GM23338 (cell line): ENCODE data around the gene SFT2D1. TPM values are rescaled to one million over a fixed set of nuclear protein-coding genes. Genes with fewer than 3 reads are reported as not detected.

ENCODE experiments used
- ATAC-seq: fragments of 200-7000 bp; cut with Tn5 transposase; 3 replicates; pipeline ENCODE4 v1.9.1; 2020
- DNase-seq: peaks from one replicate; pipeline ENCODE4 v3.0.0-alpha.2; 2015; ENCODE audit warnings: low spot score
- H2AFZ ChIP-seq: fragments of 200-600 bp; sonication (generic); 2 replicates; pipeline ENCODE4 v1.8.0; 2016; ENCODE audit warnings: antibody characterized with exemption, mild to moderate bottlenecking, moderate library complexity
- H3F3A ChIP-seq: fragments of 200-600 bp; sonication (generic); replicated peaks from 2 replicates; pipeline ENCODE4 v1.8.0; 2017; ENCODE audit warnings: antibody characterized with exemption, mixed run types, low read depth
- H3K27ac ChIP-seq: fragments of 200-600 bp; sonication (generic); 2 replicates; pipeline ENCODE4 v1.6.1; 2016; ENCODE audit warnings: low read depth
- H3K27me3 ChIP-seq: fragments of 200-600 bp; sonication (generic); 2 replicates; pipeline ENCODE4 v1.8.0; 2016; ENCODE audit warnings: mild to moderate bottlenecking, mixed run types, moderate library complexity; ENCODE audit not compliant: insufficient read depth
- H3K36me3 ChIP-seq: fragments of 200-600 bp; sonication (generic); 2 replicates; pipeline ENCODE4 v1.8.0; 2016; ENCODE audit warnings: mild to moderate bottlenecking; ENCODE audit not compliant: insufficient read depth
- H3K4me1 ChIP-seq: fragments of 200-600 bp; sonication (generic); 2 replicates; pipeline ENCODE4 v1.8.0; 2016; ENCODE audit warnings: mild to moderate bottlenecking, moderate library complexity; ENCODE audit not compliant: insufficient read depth
- H3K4me2 ChIP-seq: fragments of 200-600 bp; sonication (generic); 2 replicates; pipeline ENCODE4 v1.7.1; 2017; ENCODE audit warnings: mixed run types
- H3K4me3 ChIP-seq: fragments of 200-600 bp; sonication (generic); 2 replicates; pipeline ENCODE4 v1.6.1; 2016; ENCODE audit warnings: mixed run types
- H3K79me2 ChIP-seq: fragments of 200-600 bp; sonication (generic); replicated peaks from 2 replicates; pipeline ENCODE4 v1.8.0; 2017; ENCODE audit warnings: mild to moderate bottlenecking; ENCODE audit not compliant: insufficient read depth
- H3K9me2 ChIP-seq: fragments of 200-600 bp; sonication (generic); 2 replicates; pipeline ENCODE4 v1.8.0; 2017; ENCODE audit not compliant: insufficient read depth
- H4K20me1 ChIP-seq: fragments of 200-600 bp; sonication (generic); replicated peaks from 2 replicates; pipeline ENCODE4 v1.8.0; 2017; ENCODE audit warnings: mild to moderate bottlenecking; ENCODE audit not compliant: insufficient read depth
- H3K27ac Mint-ChIP-seq: 2 replicates; pipeline ENCODE4 v1.8.0; 2020; ENCODE audit warnings: inconsistent platforms, mild to moderate bottlenecking, moderate library complexity, mixed read lengths
- H3K27me3 Mint-ChIP-seq: 3 replicates; pipeline ENCODE4 v1.8.0; 2022; ENCODE audit warnings: low read depth, mild to moderate bottlenecking, moderate library complexity, mixed read lengths, inconsistent platforms; ENCODE audit not compliant: insufficient read depth, poor library complexity
- H3K36me3 Mint-ChIP-seq: 3 replicates; pipeline ENCODE4 v1.8.0; 2021; ENCODE audit warnings: low read depth, mild to moderate bottlenecking, inconsistent platforms, moderate library complexity, mixed read lengths
- H3K4me1 Mint-ChIP-seq: 3 replicates; pipeline ENCODE4 v1.8.0; 2020; ENCODE audit warnings: mild to moderate bottlenecking, inconsistent platforms, mixed read lengths
- H3K4me3 Mint-ChIP-seq: 3 replicates; pipeline ENCODE4 v1.8.0; 2021; ENCODE audit warnings: moderate library complexity, mild to moderate bottlenecking, inconsistent platforms, mixed read lengths
- H3K9me3 Mint-ChIP-seq: 3 replicates; pipeline ENCODE4 v1.8.0; 2020; ENCODE audit warnings: moderate library complexity, mild to moderate bottlenecking, inconsistent platforms, mixed read lengths
- EZH2 ChIP-seq: fragments of 200-600 bp; sonication (generic); IDR thresholded peaks from one replicate; pipeline ENCODE4 v1.8.0; 2017; ENCODE audit warnings: antibody characterized with exemption, mild to moderate bottlenecking, low read depth; ENCODE audit not compliant: unreplicated experiment
- EZH2phosphoT487 ChIP-seq: fragments of 200-600 bp; sonication (generic); IDR thresholded peaks from one replicate; pipeline ENCODE4 v1.8.1; 2018; ENCODE audit warnings: antibody characterized with exemption; ENCODE audit not compliant: unreplicated experiment
- NANOG ChIP-seq: IDR thresholded peaks from 2 replicates; pipeline ENCODE4 v1.6.1; 2016; ENCODE audit warnings: antibody characterized with exemption, borderline replicate concordance
- POLR2AphosphoS5 ChIP-seq: IDR thresholded peaks from 2 replicates; pipeline ENCODE4 v1.6.1; 2016; ENCODE audit warnings: antibody characterized with exemption, low read depth
- ZNF114 ChIP-seq: fragments of 250-450 bp; sonication (Bioruptor Pico); IDR thresholded peaks from 2 replicates; pipeline ENCODE4 v1.5.0; 2020; ENCODE audit warnings: mild to moderate bottlenecking, moderate library complexity
- ZNF331 ChIP-seq: fragments of 250-450 bp; sonication (Bioruptor Pico); IDR thresholded peaks from 2 replicates; pipeline ENCODE4 v1.5.0; 2020; ENCODE audit warnings: low read depth, mild to moderate bottlenecking, moderate library complexity
- polyA plus RNA-seq: library from polyadenylated mRNA; unstranded; fragments of >200 nt; fragmentation: Nextera tagmentation; extraction: Ambion mirVana; gene quantifications from 2 replicates; pipeline ENCODE4 v1.2.1, GENCODE V29; 2016
- total RNA-seq: library from RNA; depleted of rRNA; stranded (reverse); fragments of >200 nt; shearing (Covaris generic); gene quantifications from 2 replicates; pipeline ENCODE4 v1.2.3, GENCODE V29; 2014
- TF ChIP-seq, protein P1 (sequence below): IDR thresholded peaks from one replicate; pipeline ENCODE4 v1.6.1; 2018; ENCODE audit warnings: antibody characterized with exemption; ENCODE audit not compliant: unreplicated experiment
- TF ChIP-seq, protein P2 (sequence below), 2 experiments: fragments of 200-600 bp in 1 of 2; sonication (generic) in 1 of 2; conservative IDR thresholded peaks; 2 replicates each; pipeline versions ENCODE4 v1.5.1 to v1.6.1; 2016 to 2017; ENCODE audit warnings: antibody characterized with exemption in 2 of 2, low read depth in 2 of 2, mild to moderate bottlenecking in 2 of 2, moderate library complexity in 1 of 2

Gene SFT2D1
- total and polyA plus RNA-seq, 2 experiments from 2014 or later = 74.7 to 120 TPM

- no peaks in the 10 kb centered on the region for H3K4me1 Mint-ChIP-seq
Measured at GRCh38 chr6:166296035-166296883, 46.1 kb downstream of the SFT2D1 start.

DNA sequence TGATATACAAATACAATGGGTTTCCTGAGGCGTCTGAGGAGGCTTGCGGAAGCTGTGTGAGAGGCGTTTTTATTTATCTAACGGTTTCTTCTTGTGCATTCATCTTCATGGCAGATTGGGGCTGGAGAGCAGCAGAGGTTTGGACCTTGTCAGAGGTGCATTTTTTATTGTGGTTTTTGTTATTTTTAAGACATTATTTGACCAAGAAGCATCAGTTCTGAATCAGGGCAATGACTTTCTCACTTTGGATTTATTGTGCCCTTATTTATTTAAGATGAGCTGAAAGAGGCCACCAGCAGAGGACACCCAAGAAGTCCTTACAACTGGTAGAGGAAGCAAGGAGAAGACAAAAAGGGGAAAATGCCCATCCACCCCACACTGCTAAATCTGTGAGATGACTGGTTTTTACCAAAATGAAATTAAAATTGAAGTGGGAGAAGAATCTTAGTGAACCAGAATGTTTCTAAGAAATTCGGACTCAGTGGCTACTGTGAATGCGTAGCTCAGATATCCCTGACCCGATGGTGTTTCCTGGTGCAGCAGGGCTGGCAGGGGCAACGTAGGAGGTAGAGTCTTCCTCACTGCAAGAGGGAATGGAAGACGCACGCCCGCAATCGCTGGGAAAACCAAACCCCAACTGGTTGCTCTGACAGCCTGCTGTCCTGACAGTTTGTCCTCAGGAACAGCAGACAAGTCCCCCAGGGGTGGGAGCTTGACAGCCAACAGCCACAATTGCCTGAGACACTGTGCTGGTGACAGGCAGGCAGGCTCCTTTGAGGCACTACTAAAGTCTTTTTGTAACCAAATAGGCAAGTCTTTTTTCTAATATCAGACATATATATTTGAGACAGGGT, 48.4 kb downstream of the SFT2D1 start:
- Histone ChIP-seq H3K4me3 (no peak overlapping the region), H3K27me3 (no peaks in the 10 kb centered on the region), H2AFZ (no peak overlapping the region), H3F3A (no peaks in the 10 kb centered on the region), H3K27ac (no peak overlapping the region), H4K20me1 (no peaks in the 10 kb centered on the region; the same call in 1 of the 2 replicates), H3K4me1 (no peaks in the 10 kb centered on the region), H3K36me3 (no peaks in the 10 kb centered on the region), H3K4me2 (no peak overlapping the region), H3K79me2 (no peaks in the 10 kb centered on the region), H3K9me2 (no peaks in the 10 kb centered on the region)
- H3K27me3 Mint-ChIP-seq = peaks cover 5% of the 10 kb centered on the region
- DNase-seq (no peak), ATAC-seq (no peak)
- no peak overlapping the region for H3K27ac Mint-ChIP-seq
- H3K4me1 Mint-ChIP-seq = no peaks in the 10 kb centered on the region
- H3K9me3 Mint-ChIP-seq = peaks cover 31% of the 10 kb centered on the region
- H3K36me3 Mint-ChIP-seq = peaks cover 14% of the 10 kb centered on the region; the same call in 2 of the 3 replicates
- H3K4me3 Mint-ChIP-seq = no peak overlapping the region
- TF ChIP-seq EZH2 (no peak), ZNF331 (no peak), POLR2AphosphoS5 (no peak)
- TF ChIP-seq, protein P1, sequence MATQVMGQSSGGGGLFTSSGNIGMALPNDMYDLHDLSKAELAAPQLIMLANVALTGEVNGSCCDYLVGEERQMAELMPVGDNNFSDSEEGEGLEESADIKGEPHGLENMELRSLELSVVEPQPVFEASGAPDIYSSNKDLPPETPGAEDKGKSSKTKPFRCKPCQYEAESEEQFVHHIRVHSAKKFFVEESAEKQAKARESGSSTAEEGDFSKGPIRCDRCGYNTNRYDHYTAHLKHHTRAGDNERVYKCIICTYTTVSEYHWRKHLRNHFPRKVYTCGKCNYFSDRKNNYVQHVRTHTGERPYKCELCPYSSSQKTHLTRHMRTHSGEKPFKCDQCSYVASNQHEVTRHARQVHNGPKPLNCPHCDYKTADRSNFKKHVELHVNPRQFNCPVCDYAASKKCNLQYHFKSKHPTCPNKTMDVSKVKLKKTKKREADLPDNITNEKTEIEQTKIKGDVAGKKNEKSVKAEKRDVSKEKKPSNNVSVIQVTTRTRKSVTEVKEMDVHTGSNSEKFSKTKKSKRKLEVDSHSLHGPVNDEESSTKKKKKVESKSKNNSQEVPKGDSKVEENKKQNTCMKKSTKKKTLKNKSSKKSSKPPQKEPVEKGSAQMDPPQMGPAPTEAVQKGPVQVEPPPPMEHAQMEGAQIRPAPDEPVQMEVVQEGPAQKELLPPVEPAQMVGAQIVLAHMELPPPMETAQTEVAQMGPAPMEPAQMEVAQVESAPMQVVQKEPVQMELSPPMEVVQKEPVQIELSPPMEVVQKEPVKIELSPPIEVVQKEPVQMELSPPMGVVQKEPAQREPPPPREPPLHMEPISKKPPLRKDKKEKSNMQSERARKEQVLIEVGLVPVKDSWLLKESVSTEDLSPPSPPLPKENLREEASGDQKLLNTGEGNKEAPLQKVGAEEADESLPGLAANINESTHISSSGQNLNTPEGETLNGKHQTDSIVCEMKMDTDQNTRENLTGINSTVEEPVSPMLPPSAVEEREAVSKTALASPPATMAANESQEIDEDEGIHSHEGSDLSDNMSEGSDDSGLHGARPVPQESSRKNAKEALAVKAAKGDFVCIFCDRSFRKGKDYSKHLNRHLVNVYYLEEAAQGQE = no peak
- TF ChIP-seq, protein P2, sequence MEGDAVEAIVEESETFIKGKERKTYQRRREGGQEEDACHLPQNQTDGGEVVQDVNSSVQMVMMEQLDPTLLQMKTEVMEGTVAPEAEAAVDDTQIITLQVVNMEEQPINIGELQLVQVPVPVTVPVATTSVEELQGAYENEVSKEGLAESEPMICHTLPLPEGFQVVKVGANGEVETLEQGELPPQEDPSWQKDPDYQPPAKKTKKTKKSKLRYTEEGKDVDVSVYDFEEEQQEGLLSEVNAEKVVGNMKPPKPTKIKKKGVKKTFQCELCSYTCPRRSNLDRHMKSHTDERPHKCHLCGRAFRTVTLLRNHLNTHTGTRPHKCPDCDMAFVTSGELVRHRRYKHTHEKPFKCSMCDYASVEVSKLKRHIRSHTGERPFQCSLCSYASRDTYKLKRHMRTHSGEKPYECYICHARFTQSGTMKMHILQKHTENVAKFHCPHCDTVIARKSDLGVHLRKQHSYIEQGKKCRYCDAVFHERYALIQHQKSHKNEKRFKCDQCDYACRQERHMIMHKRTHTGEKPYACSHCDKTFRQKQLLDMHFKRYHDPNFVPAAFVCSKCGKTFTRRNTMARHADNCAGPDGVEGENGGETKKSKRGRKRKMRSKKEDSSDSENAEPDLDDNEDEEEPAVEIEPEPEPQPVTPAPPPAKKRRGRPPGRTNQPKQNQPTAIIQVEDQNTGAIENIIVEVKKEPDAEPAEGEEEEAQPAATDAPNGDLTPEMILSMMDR (conservative IDR thresholded peaks at IDR 0.05; ENCODE audit: low read depth in 2 of 2) = no peak

More at GRCh38 chr6:166296035-166296883, 46.1 kb downstream of the SFT2D1 start:
- Histone ChIP-seq H3K9me2 (no peaks in the 10 kb centered on the region), H3K4me1 (no peaks in the 10 kb centered on the region), H3K27ac (no peak overlapping the region), H3K4me2 (no peak overlapping the region), H3F3A (no peaks in the 10 kb centered on the region), H2AFZ (no peak overlapping the region), H3K27me3 (no peaks in the 10 kb centered on the region), H3K79me2 (no peaks in the 10 kb centered on the region), H3K36me3 (no peaks in the 10 kb centered on the region), H3K4me3 (no peak overlapping the region), H4K20me1 (no peaks in the 10 kb centered on the region; the same call in 1 of the 2 replicates)
- TF ChIP-seq POLR2AphosphoS5 = no peak
- no peak for TF ChIP-seq NANOG
- no peak for TF ChIP-seq EZH2
- no peak for TF ChIP-seq EZH2phosphoT487
- no peak for TF ChIP-seq ZNF114 (CRISPR knock-in tag)
- peaks cover 31% of the 10 kb centered on the region for H3K9me3 Mint-ChIP-seq
- peaks cover 14% of the 10 kb centered on the region; the same call in 2 of the 3 replicates for H3K36me3 Mint-ChIP-seq
- ATAC-seq (no peak), DNase-seq (no peak)
- H3K27me3 Mint-ChIP-seq = peaks cover 5% of the 10 kb centered on the region
- no peak overlapping the region for H3K27ac Mint-ChIP-seq
- H3K4me3 Mint-ChIP-seq = no peak overlapping the region
